Erythroblast (primary cell): ENCODE data around the gene ELANE.
"Not testable (repeated sequence)": the region's sequence is repeated elsewhere in the genome, so short reads cannot be mapped to it uniquely, and the experiment has no call there.

ENCODE experiments used
- DNase-seq, 2 experiments: peaks; one replicate each; lab custom pipeline; 2025; lab: John Stamatoyannopoulos, UW
- GATA1 ChIP-seq: IDR thresholded peaks from 2 replicates; pipeline ENCODE4 v1.6.1; 2011; ENCODE audit warnings: low read depth, mild to moderate bottlenecking, control low read depth, low read length, moderate library complexity
- POLR2A ChIP-seq: IDR thresholded peaks from 2 replicates; pipeline ENCODE4 v1.6.1; 2011; ENCODE audit warnings: mild to moderate bottlenecking, low read length

Gene ELANE

DNA sequence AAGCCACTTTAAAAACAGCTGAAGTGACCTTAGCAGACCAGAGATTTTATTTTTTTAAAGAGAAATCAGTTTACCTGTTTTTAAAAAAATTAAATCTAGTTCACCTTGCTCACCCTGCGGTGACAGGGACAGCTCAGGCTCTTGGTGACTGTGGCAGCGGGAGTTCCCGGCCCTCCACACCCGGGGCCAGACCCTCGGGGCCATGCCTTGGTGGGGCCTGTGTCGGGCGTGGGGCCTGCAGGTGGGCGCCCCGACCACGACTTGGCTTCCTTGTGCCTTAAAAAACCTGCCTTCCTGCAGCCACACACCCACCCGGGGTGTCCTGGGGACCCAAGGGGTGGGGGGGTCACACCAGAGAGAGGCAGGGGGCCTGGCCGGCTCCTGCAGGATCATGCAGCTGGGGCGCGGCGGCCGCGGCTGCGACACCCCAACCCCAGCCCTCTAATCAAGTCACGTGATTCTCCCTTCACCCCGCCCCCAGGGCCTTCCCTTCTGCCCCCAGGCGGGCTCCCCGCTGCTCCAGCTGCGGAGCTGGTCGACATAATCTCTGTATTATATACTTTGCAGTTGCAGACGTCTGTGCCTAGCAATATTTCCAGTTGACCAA is 41.1 kb upstream of the ELANE start:
- TF ChIP-seq GATA1, result no peak
- no peak for TF ChIP-seq POLR2A
- DNase-seq, result no peak

DNA sequence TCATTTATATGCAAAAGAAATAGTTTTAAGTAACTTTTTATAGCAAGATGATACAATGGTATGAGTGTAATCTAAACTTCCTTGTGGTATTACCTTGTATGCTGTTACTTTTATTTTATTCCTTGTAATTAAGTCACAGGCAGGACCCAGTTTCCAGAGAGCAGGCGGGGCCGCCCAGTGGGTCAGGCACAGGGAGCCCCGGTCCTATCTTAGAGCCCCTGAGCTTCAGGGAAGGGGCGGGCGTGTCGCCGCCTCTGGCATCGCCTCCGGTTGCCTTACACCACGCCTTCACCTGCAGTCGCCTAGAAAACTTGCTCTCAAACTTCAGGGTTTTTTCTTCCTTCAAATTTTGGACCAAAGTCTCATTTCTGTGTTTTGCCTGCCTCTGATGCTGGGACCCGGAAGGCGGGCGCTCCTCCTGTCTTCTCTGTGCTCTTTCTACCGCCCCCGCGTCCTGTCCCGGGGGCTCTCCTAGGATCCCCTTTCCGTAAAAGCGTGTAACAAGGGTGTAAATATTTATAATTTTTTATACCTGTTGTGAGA is 40.5 kb upstream of the ELANE start:
- TF ChIP-seq POLR2A, result no peak
- TF ChIP-seq GATA1, result no peak
- no peak for DNase-seq

DNA sequence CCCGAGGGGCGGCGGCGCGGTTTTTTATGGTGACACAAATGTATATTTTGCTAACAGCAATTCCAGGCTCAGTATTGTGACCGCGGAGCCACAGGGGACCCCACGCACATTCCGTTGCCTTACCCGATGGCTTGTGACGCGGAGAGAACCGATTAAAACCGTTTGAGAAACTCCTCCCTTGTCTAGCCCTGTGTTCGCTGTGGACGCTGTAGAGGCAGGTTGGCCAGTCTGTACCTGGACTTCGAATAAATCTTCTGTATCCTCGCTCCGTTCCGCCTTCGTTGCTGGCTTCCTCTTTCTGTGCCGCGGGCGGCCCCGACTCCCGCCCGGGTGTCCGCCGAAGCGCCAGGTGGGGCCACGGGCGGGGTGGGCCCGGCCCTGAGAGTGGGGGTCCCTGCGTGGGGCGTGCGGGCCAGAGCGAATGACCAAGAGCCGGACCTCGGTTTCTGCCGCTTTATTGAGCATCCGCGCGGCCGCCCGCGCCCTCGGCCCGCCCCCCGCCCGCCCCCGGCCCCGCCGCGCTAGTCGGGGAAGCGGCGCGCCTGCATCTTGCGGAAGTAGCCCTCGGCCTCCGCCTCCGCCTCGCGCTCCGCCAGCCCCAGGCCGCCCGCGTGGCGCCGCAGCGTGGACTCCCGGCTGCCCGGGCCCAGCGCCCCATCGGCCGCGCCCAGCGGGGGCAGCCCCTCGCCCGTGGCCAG is 39.9 kb upstream of the ELANE start:
- TF ChIP-seq POLR2A, result no peak
- no peak for TF ChIP-seq GATA1
- DNase-seq, result no peak

DNA sequence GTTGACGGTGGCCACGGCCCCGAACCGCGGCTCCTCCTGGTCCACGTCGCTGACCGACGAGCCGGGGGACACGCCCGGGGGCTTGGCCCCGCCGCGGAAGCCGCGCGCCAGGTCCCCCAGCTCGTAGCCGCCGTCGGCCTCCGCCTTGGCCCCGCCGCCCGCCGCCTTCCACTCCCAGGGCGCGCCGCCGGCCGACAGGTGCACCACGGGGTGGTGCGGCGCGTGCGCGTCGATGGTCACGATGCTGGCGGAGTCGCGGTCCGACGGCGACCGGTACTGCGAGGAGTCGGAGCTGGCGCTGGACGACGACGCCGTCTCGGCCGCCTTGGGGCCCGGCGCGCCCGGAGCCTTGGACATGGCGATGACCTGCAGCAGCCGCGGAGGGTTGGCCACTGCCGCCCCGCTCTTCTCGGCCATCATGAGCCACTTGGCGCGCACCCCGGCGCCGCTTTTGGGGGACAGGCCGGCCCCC is 39.3 kb upstream of the ELANE start:
- no peak for DNase-seq
- TF ChIP-seq POLR2A (no peak), GATA1 (no peak)

DNA sequence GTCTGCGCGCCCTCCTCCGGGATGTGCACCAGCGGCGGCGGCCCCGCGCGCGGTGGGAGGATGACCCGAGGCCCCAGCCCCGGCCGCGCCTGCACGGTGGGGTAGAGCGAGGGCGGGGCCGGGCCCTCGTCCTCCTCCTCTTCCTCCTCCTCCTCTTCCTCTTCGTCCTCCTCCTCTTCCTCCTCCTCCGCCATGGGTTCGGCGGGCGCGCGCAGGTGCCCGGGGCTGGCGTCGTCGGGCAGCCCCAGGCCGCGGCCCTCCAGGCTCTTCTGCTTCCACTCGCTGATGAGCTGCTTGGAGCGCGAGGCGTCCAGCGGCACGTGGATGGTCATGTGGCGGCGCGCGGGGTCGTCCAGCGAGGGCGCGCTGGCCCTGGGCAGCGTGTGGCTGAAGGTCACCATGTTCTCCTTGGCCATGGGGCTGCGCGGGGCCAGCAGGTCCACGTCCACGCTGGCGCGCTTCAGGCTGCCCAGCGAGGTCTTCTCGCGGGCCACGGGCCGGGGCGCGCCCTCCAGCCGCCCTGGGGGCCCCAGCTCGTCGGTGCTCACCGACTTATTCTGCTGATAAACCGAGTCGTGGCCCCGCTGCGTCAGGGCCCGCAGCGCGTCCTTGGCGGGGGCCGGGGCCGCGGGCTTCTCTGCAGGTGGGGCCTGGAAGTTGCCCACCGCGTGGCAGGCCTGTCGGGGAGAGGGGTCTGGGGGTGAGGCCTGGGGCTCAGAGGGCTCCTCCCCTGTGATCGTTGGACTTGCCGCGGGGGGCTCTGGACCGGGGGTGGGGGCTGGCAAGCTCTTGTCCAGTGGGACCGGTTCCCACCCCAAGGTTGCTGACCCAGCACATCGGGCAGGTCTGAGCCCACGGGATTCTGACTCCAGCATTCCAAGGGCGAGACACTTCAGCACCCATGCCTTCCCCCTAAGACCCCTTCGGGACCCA is 38.6 kb upstream of the ELANE start:
- DNase-seq, result no peak
- no peak for TF ChIP-seq GATA1
- TF ChIP-seq POLR2A, result no peak

DNA sequence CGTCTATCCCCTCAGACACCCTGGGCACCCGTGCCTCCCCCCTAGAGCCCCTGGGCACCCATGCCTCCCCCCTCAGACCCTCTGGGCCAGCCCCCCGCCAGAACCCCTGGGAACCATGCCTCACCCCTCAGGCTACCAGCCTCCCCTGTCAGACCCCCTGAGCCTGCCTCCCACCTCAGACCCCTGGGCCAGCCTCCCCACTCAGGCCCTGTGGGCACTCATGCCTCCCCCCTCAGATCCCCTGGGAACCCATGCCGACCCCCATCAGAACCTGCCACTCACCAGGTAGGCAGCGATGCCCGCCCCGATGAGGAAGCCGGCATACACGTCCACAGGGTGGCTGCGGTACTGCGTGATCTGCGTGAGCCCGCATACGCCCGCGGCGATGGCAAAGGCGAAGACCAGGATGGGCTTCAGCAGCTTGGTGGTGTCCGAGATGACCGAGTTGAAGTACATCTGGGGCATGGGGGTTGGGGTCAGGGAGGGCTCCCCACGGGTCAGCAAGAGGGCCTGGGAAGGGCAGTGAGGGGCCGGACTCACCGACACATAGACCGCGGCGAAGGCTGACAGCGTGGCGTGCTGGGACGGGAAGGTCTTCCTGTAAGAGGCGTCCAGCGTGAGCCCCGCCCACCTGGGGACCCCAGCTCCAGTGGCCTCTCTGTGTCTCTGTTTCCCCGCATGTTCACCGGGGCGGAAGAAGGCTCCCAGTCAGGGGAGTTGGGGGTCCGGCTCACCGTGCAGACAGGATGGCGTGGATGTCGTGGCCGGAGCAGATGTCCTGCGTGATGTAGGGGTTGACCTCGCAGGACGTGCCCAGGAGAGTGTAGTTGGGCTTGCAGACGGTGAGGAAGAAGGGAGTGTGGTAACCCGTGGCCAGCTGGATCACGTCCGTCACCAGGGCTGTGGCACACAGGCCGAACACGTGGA is 37.7 kb upstream of the ELANE start:
- no peak for TF ChIP-seq POLR2A
- TF ChIP-seq GATA1, result no peak
- DNase-seq, result no peak

DNA sequence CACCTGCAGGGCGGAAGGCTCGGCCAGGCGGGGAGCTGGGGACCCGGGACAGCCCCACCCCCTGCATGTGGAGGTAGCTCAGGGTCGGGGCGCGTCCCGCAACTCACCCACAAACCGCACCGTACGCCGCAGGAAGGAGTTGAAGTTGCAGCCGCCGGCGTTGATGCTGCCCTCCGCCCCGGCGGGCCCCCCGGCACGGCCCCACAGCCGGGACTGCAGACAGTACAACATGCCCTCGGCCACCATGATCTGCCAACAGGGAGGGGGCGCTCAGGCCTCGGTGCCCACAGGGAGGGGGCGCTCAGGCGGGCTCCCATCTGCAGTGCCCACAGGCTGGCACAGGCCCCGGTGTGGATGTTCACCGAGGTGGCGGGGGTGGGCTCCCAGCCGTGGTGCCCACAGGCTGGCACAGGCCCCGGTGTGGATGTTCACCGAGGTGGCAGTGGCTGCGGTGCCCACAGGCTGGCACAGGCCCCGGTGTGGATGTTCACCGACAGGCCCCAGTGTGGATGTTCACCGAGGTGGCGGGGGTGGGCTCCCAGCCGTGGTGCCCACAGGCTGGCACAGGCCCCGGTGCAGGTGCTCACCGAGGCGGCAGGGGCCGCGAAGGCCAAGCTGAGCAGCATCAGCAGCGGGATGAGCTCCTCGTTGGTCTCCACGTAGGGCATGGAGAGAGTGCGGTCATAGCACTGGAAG is 36.9 kb upstream of the ELANE start:
- no peak for DNase-seq
- TF ChIP-seq GATA1 (no peak), POLR2A (no peak)

DNA sequence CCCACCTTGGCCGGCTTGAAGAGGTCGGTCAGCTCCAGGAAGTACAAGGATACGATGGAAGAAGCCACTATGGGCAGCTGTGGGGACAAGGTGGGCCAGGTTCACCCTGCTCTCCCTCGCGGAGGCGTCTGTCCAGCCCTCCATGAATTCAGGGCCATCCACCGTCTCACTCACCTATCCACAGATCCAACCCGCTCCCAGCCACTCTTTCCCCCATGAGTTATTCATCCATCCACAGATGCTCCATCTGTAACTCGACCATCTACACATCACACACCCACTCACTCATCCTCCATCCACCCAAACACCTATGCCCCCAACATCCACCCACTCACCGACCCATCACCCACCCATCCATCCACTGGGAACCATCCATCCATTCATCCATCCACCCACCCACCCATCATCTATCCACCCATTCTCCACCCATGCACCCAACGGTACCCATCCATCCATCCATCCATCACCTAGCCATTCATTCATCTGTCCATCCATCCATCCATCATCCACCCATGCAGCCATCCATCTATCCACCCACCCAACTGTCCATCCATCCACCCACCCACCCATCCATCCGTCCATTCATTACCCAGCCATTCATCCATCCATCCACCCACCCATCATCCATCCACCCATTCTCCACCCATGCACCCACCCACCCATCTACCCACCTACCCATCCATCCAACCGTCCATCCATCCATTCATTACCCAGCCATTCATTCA is 36.2 kb upstream of the ELANE start:
- TF ChIP-seq POLR2A (no peak), GATA1 (no peak)
- DNase-seq, result no peak

DNA sequence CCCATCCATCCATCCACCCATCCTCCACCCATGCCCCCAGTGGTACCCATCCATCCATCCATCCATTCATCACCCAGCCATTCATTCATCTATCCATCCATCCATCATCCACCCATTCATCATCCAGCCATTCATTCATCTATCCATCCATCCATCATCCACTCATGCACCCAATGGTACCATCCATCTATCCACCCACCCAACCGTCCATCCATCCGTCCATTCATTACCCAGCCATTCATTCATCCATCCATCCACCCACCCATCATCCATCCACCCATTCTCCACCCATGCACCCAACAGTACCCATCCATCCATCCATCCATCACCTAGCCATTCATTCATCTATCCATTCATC is 35.6 kb upstream of the ELANE start:
- TF ChIP-seq GATA1 (no peak), POLR2A (no peak)
- DNase-seq, result no peak

DNA sequence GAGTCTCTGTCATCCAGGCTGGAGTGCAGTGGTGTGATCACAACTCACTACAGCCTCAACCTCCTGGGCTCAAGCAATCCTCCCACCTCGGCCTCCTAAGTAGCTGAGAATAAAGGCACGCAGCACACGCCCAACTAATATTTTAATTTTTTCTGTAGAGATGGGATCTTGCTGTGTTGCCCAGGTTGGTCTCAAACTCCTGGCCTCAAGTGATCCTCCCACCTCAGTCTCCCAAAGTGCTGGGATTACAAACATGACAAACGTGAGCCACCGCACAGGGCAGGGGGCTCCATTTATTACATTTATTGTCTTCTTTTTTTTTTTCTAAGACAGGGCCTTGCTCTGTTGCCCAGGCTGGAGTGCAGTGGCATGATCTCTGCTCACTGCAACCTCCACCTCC is 31.9 kb upstream of the ELANE start:
- not testable (repeated sequence) for DNase-seq

DNA sequence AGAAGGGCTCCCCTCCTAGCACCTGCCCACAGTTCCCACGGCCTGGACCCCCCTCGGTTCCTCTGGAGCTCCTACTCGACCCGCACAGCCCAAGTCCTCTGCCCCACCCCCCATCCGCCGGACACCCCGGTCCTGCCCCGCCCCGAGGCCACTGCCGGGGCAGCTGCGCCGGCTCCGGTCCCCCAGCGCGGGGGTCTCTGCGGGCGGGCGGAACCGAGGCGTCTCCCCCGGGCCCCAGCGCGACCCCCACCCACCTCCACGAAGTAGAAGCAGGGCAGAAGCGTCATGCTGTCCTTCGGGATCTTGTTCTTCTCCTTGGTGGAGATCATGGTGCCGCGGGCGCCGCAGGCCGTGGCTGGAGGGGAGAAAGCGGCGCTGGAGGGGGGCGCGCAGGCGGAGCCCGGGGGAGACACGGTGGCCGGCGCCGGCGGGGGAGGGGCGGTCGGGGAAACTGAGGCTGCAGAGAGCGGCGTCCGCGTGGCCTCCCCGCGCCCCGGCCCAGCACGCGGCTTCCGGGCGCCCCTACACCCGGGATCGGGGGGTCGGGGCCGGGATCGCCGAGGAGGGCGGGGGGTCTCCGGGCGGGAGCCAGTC is 30.8 kb upstream of the ELANE start:
- DNase-seq, result no peak
- TF ChIP-seq POLR2A, result no peak
- no peak for TF ChIP-seq GATA1
